Memory B cell (primary cell): ENCODE measurements around the gene SIPA1L2.

Source experiments
- ATAC-seq: fragments of 150-1000 bp; cut with Tn5 transposase; 2 replicates; pipeline ENCODE4 v1.10.0; 2021; ENCODE audit warnings: low read depth, mild to moderate bottlenecking, moderate library complexity
- DNase-seq, 2 donors: peaks; one replicate each; pipeline ENCODE4 v3.0.0; 2022; ENCODE audit warnings: low spot score in 2 of 2
- H3K27ac Mint-ChIP-seq: one replicate; pipeline ENCODE4 v1.8.0; 2022; ENCODE audit warnings: mild to moderate bottlenecking, moderate library complexity, mixed read lengths
- H3K27me3 Mint-ChIP-seq: one replicate; pipeline ENCODE4 v1.8.0; 2022; ENCODE audit warnings: mixed read lengths
- H3K36me3 Mint-ChIP-seq: one replicate; pipeline ENCODE4 v1.8.0; 2022; ENCODE audit warnings: mild to moderate bottlenecking, mixed read lengths
- H3K4me1 Mint-ChIP-seq: one replicate; pipeline ENCODE4 v1.8.0; 2022; ENCODE audit warnings: mixed read lengths
- H3K4me3 Mint-ChIP-seq: one replicate; pipeline ENCODE4 v1.8.0; 2022; ENCODE audit warnings: mild to moderate bottlenecking, moderate library complexity, mixed read lengths
- H3K9me3 Mint-ChIP-seq: one replicate; pipeline ENCODE4 v1.8.0; 2022; ENCODE audit warnings: mixed read lengths

The SIPA1L2 gene

DNA sequence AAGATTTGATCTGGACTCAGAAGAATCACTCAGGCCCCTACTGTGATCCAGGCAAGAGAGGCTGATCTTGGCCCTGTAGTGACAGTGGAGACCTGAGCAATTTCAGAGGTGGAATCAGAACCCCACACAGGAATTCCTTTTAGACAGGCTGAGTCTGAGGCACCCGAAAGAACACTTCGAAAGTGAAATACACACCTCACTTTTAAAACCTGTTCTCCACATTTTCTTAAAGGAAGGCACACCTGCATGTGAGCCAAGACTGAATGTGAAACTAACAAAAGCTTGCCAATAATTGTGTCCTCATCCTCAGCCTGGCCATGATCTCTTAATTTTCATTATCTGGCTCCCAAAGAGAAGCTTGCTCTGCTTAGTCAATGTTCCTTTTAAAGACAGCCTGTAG is 32.2 kb downstream of the SIPA1L2 start:
- H3K27ac Mint-ChIP-seq, result no peak overlapping the region
- H3K4me1 Mint-ChIP-seq, result peaks cover 5% of the 10 kb centered on the region
- DNase-seq, result no peak
- no peak overlapping the region for H3K4me3 Mint-ChIP-seq
- no peak for ATAC-seq
- peaks cover 5% of the 10 kb centered on the region for H3K27me3 Mint-ChIP-seq
- H3K9me3 Mint-ChIP-seq, result no peaks in the 10 kb centered on the region
- H3K36me3 Mint-ChIP-seq, result no peaks in the 10 kb centered on the region

- Mint-ChIP-seq H3K4me3 (no peak overlapping the region), H3K36me3 (no peaks in the 10 kb centered on the region), H3K27ac (no peak overlapping the region), H3K9me3 (no peaks in the 10 kb centered on the region), H3K4me1 (peaks cover 5% of the 10 kb centered on the region), H3K27me3 (peaks cover 5% of the 10 kb centered on the region)
- DNase-seq (no peak), ATAC-seq (peak; percentile 49)
Observed at GRCh38 chr1:232596666-232597303, 33.1 kb downstream of the SIPA1L2 start.

GRCh38 chr1:232594768-232595698 is 34.9 kb downstream of the SIPA1L2 start:
- no peaks in the 10 kb centered on the region for H3K36me3 Mint-ChIP-seq
- ATAC-seq (no peak), DNase-seq (no peak)
- H3K4me3 Mint-ChIP-seq, result no peak overlapping the region
- H3K9me3 Mint-ChIP-seq, result no peaks in the 10 kb centered on the region
- H3K27me3 Mint-ChIP-seq, result peaks cover 3% of the 10 kb centered on the region
- H3K4me1 Mint-ChIP-seq, result peaks cover 10% of the 10 kb centered on the region
- H3K27ac Mint-ChIP-seq, result no peak overlapping the region

DNA sequence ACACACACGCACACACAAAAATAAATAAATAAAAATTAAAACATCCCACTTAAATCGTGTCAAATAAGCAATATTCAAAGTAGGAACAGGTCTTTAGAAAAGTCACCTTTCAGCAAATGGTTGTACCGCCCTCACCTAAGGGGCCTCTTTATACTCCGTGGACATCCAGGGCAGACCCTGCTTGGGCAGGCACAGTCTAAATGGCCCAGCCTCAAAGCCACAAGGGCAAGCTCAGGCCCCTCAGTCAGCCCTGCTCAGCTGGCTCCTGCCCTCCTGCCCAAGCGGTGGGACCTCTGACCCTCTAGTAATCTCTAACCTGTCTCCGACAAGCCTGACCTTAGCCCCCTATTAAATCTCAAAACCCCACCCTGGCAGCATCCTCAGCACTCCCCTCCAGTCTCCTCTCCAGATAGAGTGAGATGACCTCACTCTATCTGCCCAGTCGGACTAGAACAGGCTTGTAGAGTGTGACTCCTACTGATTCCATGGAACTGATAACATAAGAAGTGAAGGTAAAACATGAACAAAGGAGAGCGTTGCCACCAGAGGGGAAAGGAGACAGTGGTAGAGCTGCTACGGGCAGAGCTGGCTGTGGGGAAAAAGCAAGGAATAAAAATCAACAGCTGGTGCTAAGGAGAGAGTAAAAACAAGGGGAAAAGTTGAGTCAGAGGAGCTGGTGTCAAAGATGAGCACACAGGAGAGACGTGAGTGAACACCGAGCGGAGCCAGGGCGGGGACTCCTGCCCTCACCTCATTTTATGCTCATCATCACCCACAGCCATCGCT is 36.0 kb downstream of the SIPA1L2 start:
- H3K4me1 Mint-ChIP-seq, result peaks cover 7% of the 10 kb centered on the region
- H3K27me3 Mint-ChIP-seq, result peaks cover 5% of the 10 kb centered on the region
- no peak for ATAC-seq
- no peaks in the 10 kb centered on the region for H3K36me3 Mint-ChIP-seq
- no peak overlapping the region for H3K4me3 Mint-ChIP-seq
- no peak for DNase-seq
- H3K9me3 Mint-ChIP-seq, result no peaks in the 10 kb centered on the region
- no peak overlapping the region for H3K27ac Mint-ChIP-seq

DNA sequence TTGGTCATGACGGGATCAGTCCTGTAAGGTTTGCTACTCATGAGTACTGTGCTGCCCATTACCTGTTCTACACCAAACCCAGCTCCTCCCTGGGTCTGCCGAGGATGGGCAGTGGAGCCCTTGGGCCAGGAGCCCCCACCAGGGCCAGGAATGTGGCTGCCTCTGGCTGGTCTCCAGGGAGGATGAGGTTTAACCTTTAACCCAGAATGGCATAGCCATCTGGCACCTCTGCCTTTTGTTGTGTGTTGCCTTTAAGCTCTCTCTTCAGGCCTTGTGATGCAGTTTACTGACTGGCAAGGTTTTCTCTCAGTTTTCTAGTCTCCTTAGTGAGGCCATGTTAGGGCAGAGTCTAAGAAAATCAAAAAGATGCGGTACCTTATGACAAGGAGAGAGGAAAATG is 38.6 kb downstream of the SIPA1L2 start:
- Mint-ChIP-seq H3K27me3 (peaks cover 8% of the 10 kb centered on the region), H3K9me3 (peaks cover 2% of the 10 kb centered on the region), H3K27ac (no peak overlapping the region), H3K4me1 (peaks cover 7% of the 10 kb centered on the region), H3K36me3 (no peaks in the 10 kb centered on the region), H3K4me3 (no peak overlapping the region)
- ATAC-seq (no peak), DNase-seq (no peak)

DNA sequence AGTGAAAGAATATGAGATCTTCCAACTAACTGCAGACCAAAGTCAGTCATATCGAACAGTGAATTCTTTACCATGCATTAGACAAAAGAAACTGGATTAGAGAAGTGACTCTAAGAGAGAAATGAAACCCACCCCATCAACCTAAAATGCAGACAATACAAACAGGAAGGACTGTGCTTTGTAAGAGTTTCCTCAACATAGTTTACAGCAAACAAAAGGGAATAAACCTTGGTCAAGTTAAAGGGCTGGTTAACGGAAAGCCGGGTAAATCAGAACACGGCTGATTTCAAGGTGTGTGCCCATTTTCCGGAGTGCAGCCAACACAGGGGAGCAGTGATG is 39.2 kb downstream of the SIPA1L2 start:
- ATAC-seq (peak; percentile 60), DNase-seq (no peak)
- no peaks in the 10 kb centered on the region for H3K36me3 Mint-ChIP-seq
- no peak overlapping the region for H3K27ac Mint-ChIP-seq
- H3K9me3 Mint-ChIP-seq, result peaks cover 2% of the 10 kb centered on the region
- H3K4me1 Mint-ChIP-seq, result peaks cover 7% of the 10 kb centered on the region
- H3K27me3 Mint-ChIP-seq, result peaks cover 8% of the 10 kb centered on the region
- H3K4me3 Mint-ChIP-seq, result peak overlapping the region; percentile 24

DNA sequence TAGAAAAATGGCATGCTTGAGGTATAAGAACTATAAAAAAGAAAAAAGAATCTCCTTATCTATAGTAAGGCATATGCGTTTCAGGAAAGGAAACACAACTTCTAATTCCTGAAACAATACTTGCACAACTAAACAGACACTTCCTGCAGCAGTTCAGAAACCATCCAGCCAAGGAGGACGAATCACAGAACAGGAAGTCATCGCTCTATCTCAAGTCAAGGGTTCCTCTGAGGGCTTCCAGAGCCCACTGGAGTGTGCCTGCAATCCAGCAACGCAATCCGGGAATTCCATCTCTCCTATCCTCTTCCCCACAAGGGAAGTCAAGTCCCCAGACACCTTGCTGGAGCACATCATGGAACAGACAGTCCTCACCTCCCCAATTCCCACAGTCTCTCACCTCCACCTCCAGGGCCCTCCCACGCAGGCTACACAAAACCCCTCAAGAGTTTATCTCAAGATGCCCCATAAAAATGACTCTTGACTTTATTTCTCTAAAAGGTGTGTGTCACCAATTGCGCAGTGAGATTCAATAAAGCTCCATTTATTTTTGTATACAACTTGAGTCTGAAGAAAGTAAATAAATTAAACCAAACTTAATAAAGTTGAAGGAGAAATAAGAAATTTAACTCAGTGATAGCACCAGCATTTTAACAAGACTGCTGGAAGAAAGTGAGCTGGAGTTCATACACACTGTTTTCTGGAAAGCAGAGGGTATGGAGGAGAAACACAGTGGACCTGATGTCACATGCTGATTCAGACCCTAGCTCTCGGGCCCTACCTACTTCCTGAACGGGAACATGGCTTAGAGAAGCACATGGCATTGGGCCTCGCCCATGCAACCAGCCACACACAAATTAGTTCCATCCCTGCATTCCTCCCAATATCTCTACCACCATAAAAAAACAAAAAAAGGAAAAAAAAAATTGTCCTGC is 39.9 kb downstream of the SIPA1L2 start:
- no peak for DNase-seq
- no peak for ATAC-seq
- peaks cover 2% of the 10 kb centered on the region for H3K9me3 Mint-ChIP-seq
- no peak overlapping the region for H3K27ac Mint-ChIP-seq
- peaks cover 7% of the 10 kb centered on the region for H3K4me1 Mint-ChIP-seq
- H3K4me3 Mint-ChIP-seq, result peak overlapping the region; percentile 24
- H3K27me3 Mint-ChIP-seq, result peaks cover 8% of the 10 kb centered on the region
- no peaks in the 10 kb centered on the region for H3K36me3 Mint-ChIP-seq

GRCh38 chr1:232589111-232589811 is 40.7 kb downstream of the SIPA1L2 start:
- H3K9me3 Mint-ChIP-seq, result peaks cover 2% of the 10 kb centered on the region
- H3K4me1 Mint-ChIP-seq, result peaks cover 7% of the 10 kb centered on the region
- no peak overlapping the region for H3K27ac Mint-ChIP-seq
- DNase-seq (no peak), ATAC-seq (no peak)
- H3K4me3 Mint-ChIP-seq, result no peak overlapping the region
- H3K27me3 Mint-ChIP-seq, result peaks cover 8% of the 10 kb centered on the region
- no peaks in the 10 kb centered on the region for H3K36me3 Mint-ChIP-seq

GRCh38 chr1:232587141-232588008 is 42.6 kb downstream of the SIPA1L2 start:
- Mint-ChIP-seq H3K4me3 (no peak overlapping the region), H3K36me3 (no peaks in the 10 kb centered on the region), H3K4me1 (peaks cover 7% of the 10 kb centered on the region), H3K27ac (no peak overlapping the region), H3K27me3 (peaks cover 5% of the 10 kb centered on the region), H3K9me3 (peaks cover 2% of the 10 kb centered on the region)
- DNase-seq (no peak), ATAC-seq (no peak)

GRCh38 chr1:232586679-232587078 is 43.3 kb downstream of the SIPA1L2 start:
- no peak overlapping the region for H3K27ac Mint-ChIP-seq
- H3K4me1 Mint-ChIP-seq, result peaks cover 7% of the 10 kb centered on the region
- no peak for ATAC-seq
- no peaks in the 10 kb centered on the region for H3K36me3 Mint-ChIP-seq
- H3K4me3 Mint-ChIP-seq, result no peak overlapping the region
- DNase-seq, result no peak
- peaks cover 2% of the 10 kb centered on the region for H3K9me3 Mint-ChIP-seq
- H3K27me3 Mint-ChIP-seq, result peaks cover 5% of the 10 kb centered on the region

DNA sequence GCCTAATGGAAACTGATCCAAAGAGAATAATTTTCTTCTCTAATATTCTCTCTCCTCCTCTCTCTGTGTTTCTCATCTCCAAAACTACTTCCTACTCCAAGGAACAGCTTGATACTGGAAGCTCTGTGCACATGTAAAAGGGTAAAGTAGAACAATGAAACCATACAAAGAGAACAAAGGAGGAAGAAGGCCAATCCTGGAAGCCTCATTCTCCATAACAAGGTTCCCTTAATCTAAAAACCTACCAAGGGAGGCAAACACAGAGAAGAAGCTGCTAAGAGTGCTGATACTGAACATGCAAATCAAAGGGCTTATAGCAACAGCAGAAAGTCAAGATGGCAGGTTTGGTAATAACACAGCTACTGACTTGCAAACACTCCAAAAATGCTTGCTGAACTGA is 44.4 kb downstream of the SIPA1L2 start:
- DNase-seq, result no peak
- H3K36me3 Mint-ChIP-seq, result no peaks in the 10 kb centered on the region
- peaks cover 2% of the 10 kb centered on the region for H3K9me3 Mint-ChIP-seq
- H3K27me3 Mint-ChIP-seq, result peaks cover 5% of the 10 kb centered on the region
- ATAC-seq, result no peak
- H3K4me3 Mint-ChIP-seq, result no peak overlapping the region
- H3K4me1 Mint-ChIP-seq, result peaks cover 4% of the 10 kb centered on the region
- H3K27ac Mint-ChIP-seq, result no peak overlapping the region

DNA sequence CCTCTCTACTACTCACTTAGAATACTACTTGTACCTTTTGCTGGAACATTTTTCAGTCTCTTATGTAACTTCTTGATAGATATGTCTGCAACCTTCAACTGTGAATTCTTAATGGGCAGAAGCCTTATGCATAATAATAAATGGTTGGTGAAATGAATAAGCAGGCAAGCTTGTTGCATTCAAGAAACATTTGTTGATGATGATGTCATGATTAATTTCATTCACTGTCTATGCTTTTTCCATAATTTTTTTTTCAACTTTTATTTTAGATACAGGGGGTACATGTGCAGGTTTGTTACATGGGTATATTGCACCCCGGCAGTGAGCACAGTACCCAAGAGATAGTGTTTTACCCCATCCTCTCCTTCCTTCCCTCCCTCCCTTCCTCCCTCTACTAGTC is 48.0 kb downstream of the SIPA1L2 start:
- Mint-ChIP-seq H3K9me3 (no peaks in the 10 kb centered on the region), H3K36me3 (no peaks in the 10 kb centered on the region), H3K4me1 (peaks cover 3% of the 10 kb centered on the region), H3K4me3 (no peak overlapping the region), H3K27me3 (no peaks in the 10 kb centered on the region), H3K27ac (no peak overlapping the region)
- ATAC-seq (no peak), DNase-seq (no peak)
